Right kidney (tissue), 9 donors: ENCODE data around the gene ECSCR.
"Not testable (repeated sequence)": the region's sequence is repeated elsewhere in the genome, so short reads cannot be mapped to it uniquely, and the experiment has no call there.

ENCODE experiments used
- DNase-seq: peaks from one replicate; pipeline ENCODE4 v3.0.0-alpha.2; 2016
- long read RNA-seq, 8 donors: transcript quantifications; one replicate each; lab custom pipeline, GENCODE V29; 2026

Gene ECSCR
- long read RNA-seq, donor 1, transcript ECSCR-201 (10 exons, 1,035 nt) = major isoform, 9 of 9 reads
- long read RNA-seq, donor 1, partial matches to known transcripts = 0 of 9 reads
- long read RNA-seq, donor 1, other reads (novel, unspliced or antisense) = 0 of 9 reads
- long read RNA-seq, donor 2, partial matches to known transcripts = 0 of 3 reads
- long read RNA-seq, donor 2, other reads (novel, unspliced or antisense) = 0 of 3 reads
- long read RNA-seq, donor 3, partial matches to known transcripts = 0 of 2 reads
- long read RNA-seq, donor 3, other reads (novel, unspliced or antisense) = 0 of 2 reads
- long read RNA-seq, donor 4, transcript ECSCR-201 (10 exons, 1,035 nt) = major isoform, 5 of 5 reads
- long read RNA-seq, donor 4, partial matches to known transcripts = 0 of 5 reads
- long read RNA-seq, donor 4, other reads (novel, unspliced or antisense) = 0 of 5 reads
- long read RNA-seq, donor 5, partial matches to known transcripts = 0 of 3 reads
- long read RNA-seq, donor 5, other reads (novel, unspliced or antisense) = 0 of 3 reads
- long read RNA-seq, donor 6, transcript ECSCR-201 (10 exons, 1,035 nt) = major isoform, 7 of 7 reads
- long read RNA-seq, donor 6, partial matches to known transcripts = 0 of 7 reads
- long read RNA-seq, donor 6, other reads (novel, unspliced or antisense) = 0 of 7 reads
- long read RNA-seq, donor 7, transcript ECSCR-201 (10 exons, 1,035 nt) = major isoform, 7 of 7 reads
- long read RNA-seq, donor 7, partial matches to known transcripts = 0 of 7 reads
- long read RNA-seq, donor 7, other reads (novel, unspliced or antisense) = 0 of 7 reads
- long read RNA-seq, donor 8, partial matches to known transcripts = 0 of 3 reads
- long read RNA-seq, donor 8, other reads (novel, unspliced or antisense) = 0 of 3 reads

- no peak for DNase-seq
These were observed at the start of gene ECSCR for GRCh38 chr5:139462586-139463276. ECSCR (minus strand) TSS chr5:139462743; CDS start chr5:139462670, 73 bp downstream.

GRCh38 chr5:139504722-139505121 is 42.2 kb upstream of the ECSCR start:
- not testable (repeated sequence) for DNase-seq

- DNase-seq = not testable (repeated sequence)
These were observed 41.3 kb upstream of the ECSCR start for GRCh38 chr5:139503879-139504278.

GRCh38 chr5:139503036-139503817 is 40.7 kb upstream of the ECSCR start:
- DNase-seq = not testable (repeated sequence)

DNA sequence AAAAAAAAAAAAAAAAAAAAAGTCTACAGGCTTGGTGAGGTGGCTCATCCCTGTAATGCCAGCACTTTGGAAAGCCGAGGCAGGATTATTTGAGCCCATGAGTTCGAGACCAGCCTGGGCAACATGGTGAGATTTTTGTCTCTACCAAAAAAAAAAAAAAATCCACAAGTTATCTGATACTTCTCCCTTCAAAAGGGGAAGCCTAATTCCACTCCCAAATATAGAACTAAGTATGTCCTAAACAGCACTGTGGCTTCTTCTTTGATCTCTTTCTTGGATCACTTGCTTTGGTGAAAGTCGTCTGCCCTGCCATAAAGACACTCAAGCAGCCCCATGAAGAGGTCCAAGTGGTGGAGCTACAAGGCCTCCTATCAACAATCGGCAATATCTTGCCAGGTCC is 38.8 kb upstream of the ECSCR start:
- DNase-seq = no peak

GRCh38 chr5:139495638-139496435 is 33.3 kb upstream of the ECSCR start:
- DNase-seq = no peak

DNA sequence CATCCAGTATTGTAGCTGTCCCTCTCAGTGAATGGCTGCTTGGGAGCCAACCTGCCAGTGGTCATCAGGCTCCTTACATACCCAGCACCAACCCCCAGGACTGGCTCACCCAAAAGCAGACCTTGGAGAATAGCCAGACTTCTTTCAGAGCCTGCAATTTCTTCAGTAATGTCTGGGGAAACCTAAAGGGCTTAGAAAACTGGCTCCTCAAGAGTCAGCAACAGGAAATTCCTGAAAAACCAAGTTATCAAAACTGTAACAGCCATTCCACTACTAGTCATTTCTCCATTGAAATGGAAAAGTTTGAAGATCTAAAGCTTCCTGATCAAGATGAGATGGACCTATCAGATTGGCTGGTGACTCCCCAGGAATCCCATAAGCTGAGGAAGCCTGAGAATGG is 32.3 kb upstream of the ECSCR start:
- DNase-seq = no peak

GRCh38 chr5:139494256-139494655 is 31.7 kb upstream of the ECSCR start:
- DNase-seq = no peak

GRCh38 chr5:139492700-139493192 is 30.2 kb upstream of the ECSCR start:
- no peak for DNase-seq

DNA sequence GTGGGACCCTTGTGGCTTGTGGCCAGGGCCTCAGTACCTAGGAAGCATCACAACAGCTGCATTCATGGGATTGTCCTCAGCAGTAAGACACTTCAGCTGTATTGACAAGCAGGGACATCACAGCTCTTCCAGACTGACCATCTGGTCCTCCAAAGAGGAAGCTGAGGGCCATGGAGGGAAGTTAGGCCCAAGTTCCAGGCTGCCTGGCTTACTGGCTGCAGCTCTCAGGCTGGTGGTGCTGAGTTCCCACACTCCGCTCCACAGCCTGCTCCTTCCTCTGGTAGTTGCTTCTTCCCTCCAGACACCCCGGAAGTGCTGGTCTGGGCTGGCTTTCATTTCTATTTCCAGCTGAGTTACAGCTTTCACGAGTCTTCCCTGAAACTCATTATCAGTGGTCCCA is 25.7 kb upstream of the ECSCR start:
- DNase-seq = no peak

DNA sequence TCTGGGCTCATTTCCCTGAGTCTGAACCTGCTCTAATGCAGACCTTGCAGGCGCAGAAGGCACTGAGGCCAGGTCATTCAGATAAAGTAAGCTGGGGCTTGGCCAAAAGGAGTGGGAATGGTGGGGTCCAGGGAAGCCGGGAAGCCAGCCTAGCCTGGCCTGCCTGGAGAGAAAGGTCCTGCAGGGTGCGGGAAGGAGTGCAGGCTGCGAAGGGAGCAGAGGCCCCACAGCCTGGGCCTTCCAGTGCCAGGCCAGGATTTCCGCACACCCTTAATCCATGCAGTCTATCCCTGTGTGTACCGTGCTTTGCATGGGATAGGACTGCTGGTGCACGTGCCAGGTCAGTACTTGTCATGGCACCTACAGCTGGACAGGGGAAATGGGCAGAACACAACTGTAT is 23.7 kb upstream of the ECSCR start:
- no peak for DNase-seq

GRCh38 chr5:139482890-139483208 is 20.3 kb upstream of the ECSCR start:
- DNase-seq = not testable (repeated sequence)

DNA sequence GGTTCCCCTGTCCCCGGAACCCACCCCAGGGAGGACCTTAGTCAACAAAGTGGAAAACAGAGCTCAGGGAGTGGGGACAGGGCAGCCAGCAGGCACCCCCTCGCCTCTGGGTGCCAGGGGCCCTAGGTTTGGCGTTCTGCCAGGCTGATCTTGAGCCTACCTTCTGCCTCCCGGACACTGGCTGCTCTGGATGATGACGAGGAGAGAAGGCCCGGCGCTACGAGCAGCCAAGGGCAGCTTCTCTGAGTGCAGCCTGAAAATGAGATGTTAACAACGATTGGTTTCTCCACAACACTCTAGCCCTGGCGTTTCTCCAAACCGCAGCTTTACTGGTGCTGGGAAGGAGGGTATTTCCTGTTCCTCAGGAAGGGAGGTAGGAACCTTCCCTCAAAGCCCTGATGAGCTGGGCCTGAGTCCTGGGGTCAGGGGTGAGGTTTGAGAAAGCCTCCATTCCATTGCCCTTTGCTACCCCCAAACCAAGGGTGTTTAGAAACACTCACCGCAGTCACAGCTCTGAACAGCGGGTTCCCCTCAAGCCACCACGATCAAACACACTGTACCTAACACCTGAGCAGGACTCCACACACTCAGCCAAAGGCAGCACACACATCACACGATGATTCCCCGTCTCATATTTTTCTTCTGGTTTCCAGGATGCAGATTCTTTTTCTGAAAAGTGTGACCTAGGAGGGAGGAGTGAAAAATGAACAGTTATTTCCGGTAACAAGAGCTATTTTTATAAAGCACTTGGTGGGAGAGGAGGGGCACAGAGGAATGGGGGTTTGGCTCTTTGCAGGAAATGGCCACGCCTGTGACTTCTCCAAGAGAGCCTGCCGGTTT is 19.7 kb upstream of the ECSCR start, which contains the start of gene STING1:
Gene STING1 (minus strand): TSS at position 709 of the 840 bp plus-strand sequence. CDS start 1,054 bp downstream, outside the sequence.
- peak; percentile 66 for DNase-seq

GRCh38 chr5:139481580-139482049 is 19.1 kb upstream of the ECSCR start:
- no peak for DNase-seq

DNA sequence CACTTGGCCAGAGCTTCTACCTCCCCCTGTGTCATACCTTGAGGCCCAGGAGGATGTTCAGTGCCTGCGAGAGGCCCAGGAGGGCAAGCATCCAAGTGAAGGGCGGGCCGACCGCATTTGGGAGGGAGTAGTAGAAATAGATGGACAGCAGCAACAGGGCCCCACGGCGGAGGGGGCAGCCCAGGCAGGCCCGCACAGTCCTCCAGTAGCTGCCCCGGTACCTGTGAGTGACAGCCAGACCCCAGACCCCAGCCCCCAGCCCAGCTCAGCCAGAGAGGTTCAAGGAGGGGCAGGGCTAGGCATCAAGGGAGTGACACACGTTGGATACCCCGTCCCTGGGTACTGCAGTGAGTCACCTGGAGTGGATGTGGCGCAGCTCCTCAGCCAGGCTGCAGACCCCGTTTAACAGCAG is 18.6 kb upstream of the ECSCR start:
- DNase-seq = no peak

GRCh38 chr5:139479729-139480128 is 17.2 kb upstream of the ECSCR start:
- not testable (repeated sequence) for DNase-seq

GRCh38 chr5:139478657-139479423 is 16.3 kb upstream of the ECSCR start:
- not testable (repeated sequence) for DNase-seq

- DNase-seq = no peak
These were observed 13.5 kb upstream of the ECSCR start for GRCh38 chr5:139475865-139476617.
